Choroid plexus epithelial cell (primary cell): ENCODE data around the gene DOK4.

Source experiments
- DNase-seq: peaks from one replicate; pipeline ENCODE4 v3.0.0-alpha.2; 2010; ENCODE audit warnings: low read depth
- H3K4me3 ChIP-seq: 2 replicates; pipeline ENCODE4 v1.5.1; 2011; ENCODE audit warnings: low read depth, mild to moderate bottlenecking, control low read depth, low read length, moderate library complexity
- CTCF ChIP-seq: conservative IDR thresholded peaks from 2 replicates; pipeline ENCODE4 v1.5.1; 2011; ENCODE audit warnings: low read depth, mild to moderate bottlenecking, control low read depth, inconsistent platforms, low read length, moderate library complexity

The DOK4 gene

GRCh38 chr16:57479205-57479975 is 6.9 kb downstream of the DOK4 start:
- H3K4me3 ChIP-seq = peak overlapping the region; percentile 55
- peak; percentile 58 for DNase-seq
- TF ChIP-seq CTCF = no peak

- peak overlapping the region; percentile 55 for H3K4me3 ChIP-seq
- DNase-seq = no peak
- TF ChIP-seq CTCF = no peak
Observed at GRCh38 chr16:57478396-57479204, 7.7 kb downstream of the DOK4 start.

- TF ChIP-seq CTCF = no peak
- no peak for DNase-seq
- H3K4me3 ChIP-seq = no peak overlapping the region
Observed at GRCh38 chr16:57477531-57478202, 8.6 kb downstream of the DOK4 start.

- H3K4me3 ChIP-seq = no peak overlapping the region
- DNase-seq = no peak
- TF ChIP-seq CTCF = no peak
Observed at GRCh38 chr16:57476546-57477410, 9.5 kb downstream of the DOK4 start.

GRCh38 chr16:57475711-57476339 is 10.5 kb downstream of the DOK4 start:
- TF ChIP-seq CTCF = peak; percentile 73
- peak; percentile 71 for DNase-seq
- no peak overlapping the region for H3K4me3 ChIP-seq
